HuH-7 (cell line): ENCODE data around the gene CACFD1.

ENCODE experiments used
- DNase-seq: peaks from one replicate; pipeline ENCODE4 v3.0.0; 2011; ENCODE audit warnings: low spot score

CACFD1 gene

GRCh38 chr9:133518706-133519449, 59.1 kb downstream of the CACFD1 start:
- DNase-seq: no peak

DNA sequence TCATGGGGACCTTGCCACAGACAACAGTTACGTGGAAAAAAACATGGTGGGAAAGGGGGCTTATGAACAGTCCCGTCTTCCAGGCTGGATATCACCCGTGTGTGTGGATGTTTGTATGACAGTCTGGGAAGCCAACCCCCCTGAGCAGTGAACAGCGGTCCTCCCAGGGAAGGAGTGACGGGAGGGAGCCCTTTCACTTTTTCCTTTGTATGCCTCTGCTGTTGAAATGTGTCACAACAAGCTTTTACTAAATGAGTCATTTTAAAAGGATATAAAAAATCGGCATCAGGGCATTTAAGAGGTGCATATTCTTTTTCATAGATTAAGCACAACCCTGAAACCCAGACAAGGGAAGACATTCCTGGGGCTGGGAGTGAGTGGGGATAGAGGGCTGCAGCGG, 59.9 kb downstream of the CACFD1 start:
- DNase-seq: no peak

DNA sequence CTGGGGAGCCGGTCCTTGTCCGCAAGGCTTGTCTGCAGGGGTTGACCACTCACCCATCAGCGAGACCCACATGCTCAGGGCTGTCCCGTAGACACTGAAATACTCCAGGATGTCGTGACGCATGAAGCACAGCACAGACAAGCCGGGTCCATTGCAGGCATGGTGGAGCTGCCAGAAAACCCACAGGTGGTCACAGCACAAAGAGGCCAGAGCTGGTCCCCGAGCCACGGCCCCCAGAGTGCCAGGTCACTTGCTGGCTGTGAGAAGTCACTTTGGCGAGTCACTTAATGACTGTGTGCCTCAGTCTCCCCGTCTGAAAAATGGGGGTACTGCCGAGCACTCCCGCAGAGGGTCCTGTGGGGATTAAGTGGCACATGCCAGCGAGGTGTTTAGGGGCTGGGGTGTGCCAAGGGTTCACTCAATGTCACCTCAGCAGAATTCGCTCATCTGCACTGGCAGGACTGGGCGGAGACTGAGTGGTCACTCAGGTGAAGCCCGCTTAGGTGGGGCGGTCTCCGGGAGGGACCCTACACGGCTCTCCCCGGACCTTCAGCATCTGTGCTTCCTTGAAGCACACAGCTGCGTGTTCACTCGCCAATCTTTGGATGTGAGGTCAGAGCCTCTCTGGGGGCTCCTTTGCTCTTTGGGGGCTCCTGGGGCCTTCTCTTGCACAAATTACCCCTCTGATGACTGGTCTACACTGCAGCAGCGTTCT, 60.5 kb downstream of the CACFD1 start:
- no peak for DNase-seq
